GM23338 (cell line): ENCODE measurements around the gene RNF6. TPM values are rescaled to one million over a fixed set of nuclear protein-coding genes. Genes with fewer than 3 reads are reported as not detected.

ENCODE experiments used
- ATAC-seq: fragments of 200-7000 bp; cut with Tn5 transposase; 3 replicates; pipeline ENCODE4 v1.9.1; 2020
- DNase-seq: peaks from one replicate; pipeline ENCODE4 v3.0.0-alpha.2; 2015; ENCODE audit warnings: low spot score
- H2AFZ ChIP-seq: fragments of 200-600 bp; sonication (generic); 2 replicates; pipeline ENCODE4 v1.8.0; 2016; ENCODE audit warnings: antibody characterized with exemption, mild to moderate bottlenecking, moderate library complexity
- H3F3A ChIP-seq: fragments of 200-600 bp; sonication (generic); replicated peaks from 2 replicates; pipeline ENCODE4 v1.8.0; 2017; ENCODE audit warnings: antibody characterized with exemption, mixed run types, low read depth
- H3K27ac ChIP-seq: fragments of 200-600 bp; sonication (generic); 2 replicates; pipeline ENCODE4 v1.6.1; 2016; ENCODE audit warnings: low read depth
- H3K27me3 ChIP-seq: fragments of 200-600 bp; sonication (generic); 2 replicates; pipeline ENCODE4 v1.8.0; 2016; ENCODE audit warnings: mild to moderate bottlenecking, mixed run types, moderate library complexity; ENCODE audit not compliant: insufficient read depth
- H3K36me3 ChIP-seq: fragments of 200-600 bp; sonication (generic); 2 replicates; pipeline ENCODE4 v1.8.0; 2016; ENCODE audit warnings: mild to moderate bottlenecking; ENCODE audit not compliant: insufficient read depth
- H3K4me1 ChIP-seq: fragments of 200-600 bp; sonication (generic); 2 replicates; pipeline ENCODE4 v1.8.0; 2016; ENCODE audit warnings: mild to moderate bottlenecking, moderate library complexity; ENCODE audit not compliant: insufficient read depth
- H3K4me2 ChIP-seq: fragments of 200-600 bp; sonication (generic); 2 replicates; pipeline ENCODE4 v1.7.1; 2017; ENCODE audit warnings: mixed run types
- H3K4me3 ChIP-seq: fragments of 200-600 bp; sonication (generic); 2 replicates; pipeline ENCODE4 v1.6.1; 2016; ENCODE audit warnings: mixed run types
- H3K79me2 ChIP-seq: fragments of 200-600 bp; sonication (generic); replicated peaks from 2 replicates; pipeline ENCODE4 v1.8.0; 2017; ENCODE audit warnings: mild to moderate bottlenecking; ENCODE audit not compliant: insufficient read depth
- H3K9me2 ChIP-seq: fragments of 200-600 bp; sonication (generic); 2 replicates; pipeline ENCODE4 v1.8.0; 2017; ENCODE audit not compliant: insufficient read depth
- H4K20me1 ChIP-seq: fragments of 200-600 bp; sonication (generic); replicated peaks from 2 replicates; pipeline ENCODE4 v1.8.0; 2017; ENCODE audit warnings: mild to moderate bottlenecking; ENCODE audit not compliant: insufficient read depth
- H3K27ac Mint-ChIP-seq: 2 replicates; pipeline ENCODE4 v1.8.0; 2020; ENCODE audit warnings: inconsistent platforms, mild to moderate bottlenecking, moderate library complexity, mixed read lengths
- H3K27me3 Mint-ChIP-seq: 3 replicates; pipeline ENCODE4 v1.8.0; 2022; ENCODE audit warnings: low read depth, mild to moderate bottlenecking, moderate library complexity, mixed read lengths, inconsistent platforms; ENCODE audit not compliant: insufficient read depth, poor library complexity
- H3K36me3 Mint-ChIP-seq: 3 replicates; pipeline ENCODE4 v1.8.0; 2021; ENCODE audit warnings: low read depth, mild to moderate bottlenecking, inconsistent platforms, moderate library complexity, mixed read lengths
- H3K4me1 Mint-ChIP-seq: 3 replicates; pipeline ENCODE4 v1.8.0; 2020; ENCODE audit warnings: mild to moderate bottlenecking, inconsistent platforms, mixed read lengths
- H3K4me3 Mint-ChIP-seq: 3 replicates; pipeline ENCODE4 v1.8.0; 2021; ENCODE audit warnings: moderate library complexity, mild to moderate bottlenecking, inconsistent platforms, mixed read lengths
- H3K9me3 Mint-ChIP-seq: 3 replicates; pipeline ENCODE4 v1.8.0; 2020; ENCODE audit warnings: moderate library complexity, mild to moderate bottlenecking, inconsistent platforms, mixed read lengths
- CREB1 ChIP-seq: fragments of 250-450 bp; sonication (Bioruptor Pico); IDR thresholded peaks from 2 replicates; pipeline ENCODE4 v1.5.0; 2020; ENCODE audit warnings: low read depth, mild to moderate bottlenecking, moderate library complexity
- CTCF ChIP-seq, 2 experiments: fragments of 200-600 bp in 1 of 2; sonication (generic) in 1 of 2; conservative IDR thresholded peaks; 2 replicates each; pipeline versions ENCODE4 v1.5.1 to v1.6.1; 2016 to 2017; ENCODE audit warnings: antibody characterized with exemption in 2 of 2, low read depth in 2 of 2, mild to moderate bottlenecking in 2 of 2, moderate library complexity in 1 of 2
- EZH2 ChIP-seq: fragments of 200-600 bp; sonication (generic); IDR thresholded peaks from one replicate; pipeline ENCODE4 v1.8.0; 2017; ENCODE audit warnings: antibody characterized with exemption, mild to moderate bottlenecking, low read depth; ENCODE audit not compliant: unreplicated experiment
- NANOG ChIP-seq: IDR thresholded peaks from 2 replicates; pipeline ENCODE4 v1.6.1; 2016; ENCODE audit warnings: antibody characterized with exemption, borderline replicate concordance
- REST ChIP-seq: IDR thresholded peaks from one replicate; pipeline ENCODE4 v1.6.1; 2018; ENCODE audit warnings: antibody characterized with exemption; ENCODE audit not compliant: unreplicated experiment
- ZNF331 ChIP-seq: fragments of 250-450 bp; sonication (Bioruptor Pico); IDR thresholded peaks from 2 replicates; pipeline ENCODE4 v1.5.0; 2020; ENCODE audit warnings: low read depth, mild to moderate bottlenecking, moderate library complexity
- polyA plus RNA-seq: library from polyadenylated mRNA; unstranded; fragments of >200 nt; fragmentation: Nextera tagmentation; extraction: Ambion mirVana; gene quantifications from 2 replicates; pipeline ENCODE4 v1.2.1, GENCODE V29; 2016
- total RNA-seq: library from RNA; depleted of rRNA; stranded (reverse); fragments of >200 nt; shearing (Covaris generic); gene quantifications from 2 replicates; pipeline ENCODE4 v1.2.3, GENCODE V29; 2014

Gene RNF6
- total and polyA plus RNA-seq, 2 experiments from 2014 or later, result 11.8 to 18.8 TPM

GRCh38 chr13:26200811-26201210, 21.3 kb downstream of the RNF6 start:
- Mint-ChIP-seq H3K27ac (no peak overlapping the region), H3K9me3 (peaks cover 3% of the 10 kb centered on the region; the same call in 2 of the 3 replicates)

GRCh38 chr13:26198116-26198515, 24.0 kb downstream of the RNF6 start:
- peaks cover 10% of the 10 kb centered on the region; the same call in 2 of the 3 replicates for H3K9me3 Mint-ChIP-seq
- no peak overlapping the region for H2AFZ ChIP-seq
- ATAC-seq, result no peak; the same call in 2 of the 3 replicates
- no peak overlapping the region for H3K4me3 ChIP-seq
- H3K27me3 Mint-ChIP-seq, result no peaks in the 10 kb centered on the region
- no peaks in the 10 kb centered on the region; the same call in 2 of the 3 replicates for H3K36me3 Mint-ChIP-seq
- no peaks in the 10 kb centered on the region for H3K79me2 ChIP-seq
- no peak overlapping the region for H3K4me2 ChIP-seq
- no peaks in the 10 kb centered on the region for H4K20me1 ChIP-seq
- TF ChIP-seq EZH2, result no peak
- TF ChIP-seq CREB1 (CRISPR knock-in tag), result no peak
- no peak for TF ChIP-seq NANOG
- peak in 1 of 2 experiments; percentile 50; a peak in 2 of 4 replicates for TF ChIP-seq CTCF (conservative IDR thresholded peaks at IDR 0.05; ENCODE audit: low read depth in 2 of 2)
- no peaks in the 10 kb centered on the region for H3K36me3 ChIP-seq
- H3K27ac Mint-ChIP-seq, result no peak overlapping the region
- no peak for DNase-seq
- no peaks in the 10 kb centered on the region for H3K9me2 ChIP-seq
- H3K4me3 Mint-ChIP-seq, result no peak overlapping the region
- peaks cover 10% of the 10 kb centered on the region; the same call in 2 of the 3 replicates for H3K4me1 Mint-ChIP-seq
- H3K4me1 ChIP-seq, result no peaks in the 10 kb centered on the region
- no peak overlapping the region for H3K27ac ChIP-seq
- H3K27me3 ChIP-seq, result no peaks in the 10 kb centered on the region
- H3F3A ChIP-seq, result no peaks in the 10 kb centered on the region

More at GRCh38 chr13:26200811-26201210, 21.3 kb downstream of the RNF6 start:
- Histone ChIP-seq H4K20me1 (no peaks in the 10 kb centered on the region), H3F3A (no peaks in the 10 kb centered on the region), H2AFZ (no peak overlapping the region), H3K4me2 (no peak overlapping the region), H3K36me3 (no peaks in the 10 kb centered on the region), H3K79me2 (no peaks in the 10 kb centered on the region), H3K4me1 (no peaks in the 10 kb centered on the region), H3K27ac (no peak overlapping the region), H3K27me3 (no peaks in the 10 kb centered on the region), H3K4me3 (no peak overlapping the region), H3K9me2 (no peaks in the 10 kb centered on the region)
- H3K27me3 Mint-ChIP-seq, result no peaks in the 10 kb centered on the region
- no peak for DNase-seq
- no peaks in the 10 kb centered on the region; the same call in 2 of the 3 replicates for H3K36me3 Mint-ChIP-seq
- peaks cover 11% of the 10 kb centered on the region; the same call in 2 of the 3 replicates for H3K4me1 Mint-ChIP-seq
- H3K4me3 Mint-ChIP-seq, result no peak overlapping the region
- TF ChIP-seq REST (no peak), ZNF331 (no peak)
- ATAC-seq, result no peak
